Right lobe of liver (tissue), 4 donors: ENCODE data around the gene NLN.

Source experiments
- CTCF ChIP-seq, 4 donors: fragments of 200-600 bp in 3 of 4; fragments of 450-650 bp in 1 of 4; IDR thresholded peaks; one replicate each; pipeline versions ENCODE4 v1.5.1 to v1.8.0; 2016 to 2022; ENCODE audit warnings: antibody characterized with exemption in 4 of 4, mild to moderate bottlenecking in 2 of 4
- POLR2A ChIP-seq: fragments of 450-650 bp; IDR thresholded peaks from one replicate; pipeline ENCODE4 v1.6.1; 2017; ENCODE audit warnings: antibody characterized with exemption, mild to moderate bottlenecking
- donor health status: DM: no; HTN: no; CAD: no.
- donor health status: DM: no; HTN: no; CAD: no.
- donor health status: DM: no; HTN: yes; CAD: no.

DNA sequence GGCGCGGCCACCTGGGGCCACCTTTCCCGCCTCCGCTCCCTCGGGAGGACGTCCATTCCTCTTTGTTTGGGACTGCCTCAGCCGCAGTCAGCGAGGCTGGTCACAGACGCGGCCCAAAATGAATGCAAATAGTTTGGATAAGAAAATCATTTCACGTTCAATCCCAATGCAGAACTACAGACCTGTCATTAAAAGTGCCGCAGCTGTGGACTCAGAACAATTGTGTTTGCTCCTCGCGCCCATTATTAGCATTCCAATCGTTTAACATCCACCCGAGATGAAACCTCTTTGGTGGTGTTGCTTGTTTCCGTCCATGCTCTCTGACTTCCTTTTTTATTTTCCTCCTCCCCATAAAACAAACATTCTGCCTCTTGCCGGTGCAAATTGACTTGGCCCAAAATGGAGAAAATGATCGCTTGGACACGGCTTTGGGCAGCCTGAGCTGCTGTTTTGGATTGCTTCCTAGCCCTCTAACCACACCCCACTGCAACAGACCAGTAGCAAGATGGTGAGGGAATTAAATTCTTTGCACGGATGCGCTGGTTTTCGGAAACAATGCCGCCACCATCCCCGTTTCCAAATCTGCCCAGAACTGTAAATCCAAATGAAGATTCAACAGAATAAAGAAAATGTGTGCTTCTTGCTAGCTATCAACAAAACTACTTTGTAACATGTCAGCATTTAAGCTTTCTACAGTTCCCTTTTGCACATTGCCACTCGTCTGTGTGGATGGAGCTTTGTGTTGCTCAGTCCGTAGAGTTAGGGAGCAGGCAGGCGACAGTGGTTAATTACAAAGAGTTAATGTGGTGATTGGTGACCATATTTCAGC is 784 bp downstream of the NLN start:
- TF ChIP-seq CTCF (IDR thresholded peaks at IDR 0.05) = no peak
- no peak for TF ChIP-seq POLR2A
